CD8-positive, alpha-beta memory T cell (primary cell): Measurements from ENCODE around the gene SNRPA. TPM values are rescaled to one million over a fixed set of nuclear protein-coding genes. Genes with fewer than 3 reads are reported as not detected.

Experiments used
- CTCF ChIA-PET: fragments of 350-600 bp; sonication (Branson Sonifier 250); formaldehyde crosslinking; loops from one replicate; lab custom pipeline; 2021; ENCODE audit warnings: antibody characterized with exemption; lab: Charles Lee
- POLR2A ChIA-PET: fragments of 350-600 bp; sonication (Branson Sonifier 250); formaldehyde crosslinking; loops from one replicate; lab custom pipeline; 2021; ENCODE audit warnings: antibody characterized with exemption; lab: Charles Lee
- DNase-seq, 5 donors: peaks; one replicate each; pipeline versions ENCODE4 v3.0.0 to v3.0.0-alpha.2; 2020 to 2022; ENCODE audit warnings: mixed read lengths in 1 of 5
- H3K27ac ChIP-seq: one replicate; pipeline ENCODE4 v1.7.0; 2013; ENCODE audit warnings: low read depth, mild to moderate bottlenecking, low read length, moderate library complexity
- H3K27me3 ChIP-seq: 2 replicates; pipeline ENCODE4 v1.7.0; 2013; ENCODE audit warnings: low read length, mild to moderate bottlenecking; ENCODE audit not compliant: insufficient read depth, poor library complexity, severe bottlenecking
- H3K36me3 ChIP-seq: 2 replicates; pipeline ENCODE4 v1.7.0; 2013; ENCODE audit warnings: mild to moderate bottlenecking, low read length, moderate library complexity; ENCODE audit not compliant: insufficient read depth
- H3K4me1 ChIP-seq: 2 replicates; pipeline ENCODE4 v1.7.0; 2013; ENCODE audit warnings: mild to moderate bottlenecking, low read length, moderate library complexity; ENCODE audit not compliant: insufficient read depth
- H3K4me3 ChIP-seq: 2 replicates; pipeline ENCODE4 v1.7.0; 2013; ENCODE audit warnings: mild to moderate bottlenecking, low read length
- H3K9me3 ChIP-seq: 2 replicates; pipeline ENCODE4 v1.7.0; 2013; ENCODE audit warnings: mild to moderate bottlenecking, low read length
- H3K27ac Mint-ChIP-seq, 8 donors: one replicate each; pipeline ENCODE4 v1.8.0; 2020 to 2021; ENCODE audit warnings: mixed read lengths in 8 of 8, mild to moderate bottlenecking in 6 of 8, inconsistent platforms in 3 of 8, moderate library complexity in 3 of 8
- H3K27me3 Mint-ChIP-seq, 2 donors: one replicate each; pipeline ENCODE4 v1.8.0; 2020 to 2021; ENCODE audit warnings: mixed read lengths in 2 of 2, mild to moderate bottlenecking in 1 of 2, moderate library complexity in 1 of 2
- H3K36me3 Mint-ChIP-seq, 3 donors: one replicate each; pipeline ENCODE4 v1.8.0; 2020 to 2021; ENCODE audit warnings: mixed read lengths in 3 of 3, inconsistent platforms in 1 of 3, mild to moderate bottlenecking in 1 of 3
- H3K4me1 Mint-ChIP-seq, 3 donors: one replicate each; pipeline ENCODE4 v1.8.0; 2020 to 2021; ENCODE audit warnings: mixed read lengths in 3 of 3, inconsistent platforms in 1 of 3, mild to moderate bottlenecking in 1 of 3
- H3K4me3 Mint-ChIP-seq, 7 donors: one replicate each; pipeline ENCODE4 v1.8.0; 2020 to 2021; ENCODE audit warnings: mixed read lengths in 7 of 7, mild to moderate bottlenecking in 6 of 7, moderate library complexity in 4 of 7, inconsistent platforms in 2 of 7
- H3K9me3 Mint-ChIP-seq, 5 donors: one replicate each; pipeline ENCODE4 v1.8.0; 2020 to 2022; ENCODE audit warnings: mixed read lengths in 5 of 5, mild to moderate bottlenecking in 3 of 5, moderate library complexity in 2 of 5, inconsistent platforms in 1 of 5
- polyA plus RNA-seq: library from polyadenylated mRNA; unstranded; fragments of 300-500 nt; fragmentation: Illumina TruSeq; gene quantifications from one replicate; pipeline ENCODE4 v1.2.3, GENCODE V29; 2021
- total RNA-seq, 2 experiments: library from RNA; stranded (reverse); gene quantifications; one replicate each; pipeline ENCODE4 v1.2.3, GENCODE V29; 2021

The SNRPA gene
- total and polyA plus RNA-seq, 3 experiments from 2014 or later = 89.5 to 202 (median 202) TPM

DNA sequence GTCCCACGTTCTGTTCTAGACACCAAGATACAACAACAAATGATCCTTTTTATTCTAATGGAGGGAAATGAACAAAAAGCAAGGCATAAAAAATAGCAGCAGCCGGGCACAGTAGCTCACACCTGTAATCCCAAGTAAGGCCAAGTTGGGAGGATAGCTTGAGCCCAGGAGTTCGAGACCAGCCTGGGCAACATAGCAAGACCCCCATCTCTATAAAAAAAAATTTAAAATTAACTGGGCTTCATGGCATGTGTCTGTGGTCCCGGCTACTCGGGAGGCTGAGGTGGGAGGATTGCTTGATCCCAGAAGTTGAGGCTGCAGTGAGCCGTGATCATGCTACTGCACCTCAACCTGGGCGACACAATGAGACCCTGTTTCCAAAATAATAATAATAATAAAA lies 25.4 kb downstream of the SNRPA start:
- Histone ChIP-seq H3K36me3 (no peaks in the 10 kb centered on the region), H3K9me3 (no peaks in the 10 kb centered on the region), H3K27ac (peak overlapping the region; percentile 95), H3K4me1 (peaks cover 31% of the 10 kb centered on the region), H3K4me3 (no peak overlapping the region), H3K27me3 (no peaks in the 10 kb centered on the region)
- H3K9me3 Mint-ChIP-seq = no peaks in the 10 kb centered on the region
- CTCF ChIA-PET = interaction anchor here (3.1 to 3.9 kb wide), 3 partner anchors 23 to 43 kb away, joined by 18 to 38 read pairs (median 28); no protein-coding TSS in a partner anchor
- H3K27ac Mint-ChIP-seq = peak overlapping the region in 5 of 8 donors; percentile 52 to 99 (median 98)
- POLR2A ChIA-PET = interaction anchor here (2.9 to 4.1 kb wide), 2 partner anchors 23 kb away, joined by 72 to 110 read pairs; partner anchors contain the start of genes ACTMAP, EGLN2 and SNRPA
- H3K36me3 Mint-ChIP-seq = peaks cover 0 to 27% (median 5%) of the 10 kb centered on the region in 3 donors
- H3K27me3 Mint-ChIP-seq = peaks cover 0 to 1% of the 10 kb centered on the region in 2 donors
- DNase-seq = no peak
- peak overlapping the region in 4 of 7 donors; percentile 30 to 92 (median 68) for H3K4me3 Mint-ChIP-seq
- peaks cover 31 to 42% (median 31%) of the 10 kb centered on the region in 3 donors for H3K4me1 Mint-ChIP-seq

DNA sequence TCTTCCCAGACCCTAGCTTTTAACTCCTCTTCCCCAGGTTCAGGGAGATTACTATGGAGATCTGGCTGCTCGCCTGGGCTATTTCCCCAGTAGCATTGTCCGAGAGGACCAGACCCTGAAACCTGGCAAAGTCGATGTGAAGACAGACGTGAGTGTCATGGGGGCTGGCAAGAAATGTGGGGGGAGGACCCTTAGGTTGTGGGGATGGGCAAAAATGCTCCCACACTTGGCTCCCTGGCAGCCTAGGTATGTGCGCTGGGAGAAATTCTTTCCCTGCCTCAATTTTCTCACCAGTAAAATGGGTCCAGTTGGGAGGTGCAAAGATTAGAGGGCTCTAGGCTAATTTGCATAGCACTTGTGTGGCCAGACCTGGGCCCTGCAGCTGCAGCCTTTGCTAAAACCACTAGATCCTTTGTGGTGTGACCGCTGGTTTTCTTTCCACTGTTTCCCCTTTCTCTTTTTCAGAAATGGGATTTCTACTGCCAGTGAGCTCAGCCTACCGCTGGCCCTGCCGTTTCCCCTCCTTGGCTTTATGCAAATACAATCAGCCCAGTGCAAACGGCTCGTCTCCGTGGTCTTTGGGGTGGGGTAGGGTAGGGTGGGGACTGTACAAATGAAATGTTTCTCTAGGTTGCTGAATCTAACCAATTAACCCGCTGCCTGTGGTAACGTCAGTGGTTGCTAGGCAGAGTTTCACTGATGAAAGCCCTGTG lies 26.1 kb downstream of the SNRPA start:
- H3K4me3 ChIP-seq = peak overlapping the region; percentile 98
- Mint-ChIP-seq H3K27me3 (peaks cover 0 to 1% of the 10 kb centered on the region in 2 donors), H3K36me3 (peaks cover 0 to 28% (median 5%) of the 10 kb centered on the region in 3 donors), H3K27ac (peak overlapping the region; percentile 95 to 99 (median 98)), H3K4me1 (peaks cover 31 to 45% (median 34%) of the 10 kb centered on the region in 3 donors), H3K4me3 (peak overlapping the region; percentile 88 to 98 (median 92)), H3K9me3 (no peaks in the 10 kb centered on the region)
- ChIA-PET CTCF (interaction anchor here (1.0 to 3.9 kb wide), 10 partner anchors 11 to 42 kb away, joined by 4 to 38 read pairs (median 12); partner anchors contain the start of genes ACTMAP, EGLN2 and SNRPA), POLR2A (interaction anchor here (0.6 to 4.1 kb wide), 14 partner anchors 9 to 487 kb away, joined by 3 to 110 read pairs (median 7); partner anchors contain the start of genes ACTMAP, COQ8B, EGLN2 and HNRNPUL1)
- H3K9me3 ChIP-seq = no peaks in the 10 kb centered on the region
- DNase-seq = peak; percentile 78 to 94 (median 87)
- peak overlapping the region; percentile 95 for H3K27ac ChIP-seq
- peaks cover 31% of the 10 kb centered on the region for H3K4me1 ChIP-seq
- no peaks in the 10 kb centered on the region for H3K27me3 ChIP-seq
- no peaks in the 10 kb centered on the region for H3K36me3 ChIP-seq

DNA sequence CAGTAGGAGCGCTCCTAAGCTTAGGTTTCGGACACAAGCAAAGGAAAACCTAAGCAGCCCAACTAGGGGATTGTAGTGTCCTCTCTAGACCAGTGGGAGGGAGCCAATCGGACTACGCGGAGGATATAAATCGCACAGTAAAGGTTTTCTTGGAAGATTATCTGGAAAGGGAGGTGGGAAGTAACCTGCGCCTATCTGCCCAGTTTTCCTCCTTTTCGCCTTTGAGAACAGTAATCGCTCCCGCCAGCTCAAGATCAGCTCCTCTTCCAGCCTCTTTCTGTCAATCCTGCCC lies 26.6 kb downstream of the SNRPA start:
- Histone ChIP-seq H3K27ac (peak overlapping the region; percentile 95), H3K27me3 (no peaks in the 10 kb centered on the region), H3K9me3 (no peaks in the 10 kb centered on the region), H3K4me3 (peak overlapping the region; percentile 98), H3K4me1 (peaks cover 31% of the 10 kb centered on the region), H3K36me3 (no peaks in the 10 kb centered on the region)
- peak overlapping the region; percentile 95 to 99 (median 98) for H3K27ac Mint-ChIP-seq
- ChIA-PET POLR2A (interaction anchor here (0.5 to 4.1 kb wide), 18 partner anchors 9 to 486 kb away, joined by 3 to 110 read pairs (median 4); partner anchors contain the start of genes ACTMAP, C19orf47, COQ8B and EGLN2), CTCF (interaction anchor here (0.9 to 3.9 kb wide), 12 partner anchors 10 to 168 kb away, joined by 4 to 38 read pairs (median 9); partner anchors contain the start of genes ACTMAP, EGLN2 and SNRPA)
- peaks cover 0 to 32% (median 5%) of the 10 kb centered on the region in 3 donors for H3K36me3 Mint-ChIP-seq
- H3K4me1 Mint-ChIP-seq = peaks cover 33 to 46% (median 36%) of the 10 kb centered on the region in 3 donors
- peak overlapping the region; percentile 88 to 98 (median 92) for H3K4me3 Mint-ChIP-seq
- DNase-seq = no peak
- peaks cover 0 to 1% of the 10 kb centered on the region in 2 donors for H3K27me3 Mint-ChIP-seq
- H3K9me3 Mint-ChIP-seq = no peaks in the 10 kb centered on the region

DNA sequence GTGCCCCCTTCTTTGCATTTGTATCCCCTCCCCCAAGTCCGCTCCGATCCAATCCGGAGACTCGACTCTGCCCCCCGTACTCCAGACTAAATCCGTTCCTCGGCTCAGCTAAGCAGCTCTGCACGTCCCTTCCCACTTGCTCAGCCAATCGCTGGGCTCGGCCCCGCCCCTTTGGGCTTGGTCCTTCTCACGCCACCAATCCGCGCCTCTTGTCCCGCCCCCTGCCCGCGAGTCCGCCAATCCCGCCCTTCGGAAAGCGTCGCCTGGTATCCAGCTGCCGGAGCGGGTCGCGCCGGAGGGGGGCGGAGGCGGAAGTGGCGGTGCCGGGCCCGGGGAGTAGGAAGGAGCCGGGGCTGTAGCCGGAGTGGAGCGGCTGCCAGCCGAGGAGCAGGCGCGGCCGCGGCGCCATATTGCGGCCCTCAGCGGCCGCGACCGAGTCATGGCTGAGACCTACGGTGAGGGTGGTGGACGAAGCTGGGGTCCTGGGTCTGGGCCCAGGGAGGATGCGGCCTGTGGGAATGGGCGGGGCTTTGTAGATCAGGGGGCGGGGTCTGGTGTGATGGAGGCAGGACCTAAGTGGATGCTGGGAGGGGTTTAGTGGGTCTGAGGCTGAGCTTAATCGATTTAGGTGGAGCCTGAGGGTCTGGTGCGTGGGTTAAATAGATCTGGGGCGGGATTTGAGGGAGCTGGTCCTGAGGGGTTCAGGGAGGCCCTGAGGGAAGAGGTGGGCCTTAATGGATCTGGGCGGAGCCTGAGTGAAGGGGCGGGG lies 27.1 kb downstream of the SNRPA start, which contains the start of gene RAB4B:
RAB4B (plus strand) TSS at position 311 of the 769 bp plus-strand sequence; CDS start at position 440, 129 bp downstream.
- peaks cover 33 to 46% (median 36%) of the 10 kb centered on the region in 3 donors for H3K4me1 Mint-ChIP-seq

DNA sequence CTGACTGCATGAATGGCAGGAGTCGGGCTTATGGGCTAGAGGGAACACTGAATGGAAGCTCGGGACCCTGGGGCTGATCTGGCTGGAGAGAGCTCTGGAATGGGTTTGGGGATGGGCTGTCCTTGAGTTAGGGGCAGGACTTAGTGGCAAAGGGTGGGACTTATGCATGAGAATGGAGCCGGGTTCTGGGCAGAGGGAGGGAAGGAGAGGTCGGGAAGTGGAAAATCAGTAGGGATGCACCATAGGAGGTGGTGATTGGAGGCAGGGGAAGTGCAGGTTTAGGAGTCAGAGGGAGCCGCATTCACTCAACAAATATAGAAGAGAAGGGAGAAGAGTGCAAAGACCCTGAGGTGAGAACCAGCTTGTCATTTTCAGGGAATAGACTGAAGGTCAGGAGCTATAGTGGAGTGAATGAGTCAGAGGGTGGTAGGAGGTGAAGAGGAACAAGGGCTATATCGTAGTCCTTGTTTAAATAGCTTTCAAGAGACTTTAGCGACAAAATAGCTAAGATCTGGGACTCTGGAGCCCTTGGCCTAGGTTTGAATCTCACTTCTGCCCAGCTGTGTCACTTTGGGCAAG lies 27.8 kb downstream of the SNRPA start:
- Mint-ChIP-seq H3K36me3 (peaks cover 0 to 40% (median 5%) of the 10 kb centered on the region in 3 donors), H3K27ac (peak overlapping the region; percentile 95 to 99 (median 98)), H3K27me3 (peaks cover 0 to 1% of the 10 kb centered on the region in 2 donors), H3K4me3 (peak overlapping the region; percentile 88 to 98 (median 92)), H3K9me3 (no peaks in the 10 kb centered on the region), H3K4me1 (peaks cover 35 to 46% (median 36%) of the 10 kb centered on the region in 3 donors)
- Histone ChIP-seq H3K36me3 (no peaks in the 10 kb centered on the region), H3K4me3 (peak overlapping the region; percentile 98), H3K9me3 (no peaks in the 10 kb centered on the region), H3K27ac (peak overlapping the region; percentile 95), H3K27me3 (no peaks in the 10 kb centered on the region), H3K4me1 (peaks cover 31% of the 10 kb centered on the region)
- POLR2A ChIA-PET = interaction anchor here (0.6 to 4.1 kb wide), 13 partner anchors 8 to 431 kb away, joined by 3 to 110 read pairs (median 5); partner anchors contain the start of genes ACTMAP, C19orf47, COQ8B and EGLN2
- no peak for DNase-seq
- CTCF ChIA-PET = interaction anchor here (0.9 to 3.9 kb wide), 14 partner anchors 9 to 175 kb away, joined by 4 to 38 read pairs (median 8); partner anchors contain the start of genes ACTMAP, EGLN2 and SNRPA

More for the DNA sequence above, 27.1 kb downstream of the SNRPA start, which contains the start of gene RAB4B:
- Histone ChIP-seq H3K4me1 (peaks cover 31% of the 10 kb centered on the region), H3K27ac (peak within 1 kb of the TSS; percentile 95), H3K4me3 (peak within 1 kb of the TSS; percentile 98), H3K27me3 (no peaks in the 10 kb centered on the region), H3K36me3 (no peaks in the 10 kb centered on the region), H3K9me3 (no peaks in the 10 kb centered on the region)
- POLR2A ChIA-PET = interaction anchor here (0.5 to 4.1 kb wide), 19 partner anchors 8 to 486 kb away, joined by 3 to 110 read pairs (median 5); partner anchors contain the start of genes ACTMAP, C19orf47, COQ8B and EGLN2
- Mint-ChIP-seq H3K4me3 (peak within 1 kb of the TSS; percentile 88 to 98 (median 92)), H3K27ac (peak within 1 kb of the TSS; percentile 95 to 99 (median 98)), H3K36me3 (peaks cover 0 to 36% (median 5%) of the 10 kb centered on the region in 3 donors), H3K27me3 (peaks cover 0 to 1% of the 10 kb centered on the region in 2 donors), H3K9me3 (no peaks in the 10 kb centered on the region)
- peak; percentile 100 for DNase-seq
- CTCF ChIA-PET = interaction anchor here (0.9 to 3.9 kb wide), 15 partner anchors 10 to 174 kb away, joined by 4 to 38 read pairs (median 7); partner anchors contain the start of genes ACTMAP, EGLN2 and SNRPA

DNA sequence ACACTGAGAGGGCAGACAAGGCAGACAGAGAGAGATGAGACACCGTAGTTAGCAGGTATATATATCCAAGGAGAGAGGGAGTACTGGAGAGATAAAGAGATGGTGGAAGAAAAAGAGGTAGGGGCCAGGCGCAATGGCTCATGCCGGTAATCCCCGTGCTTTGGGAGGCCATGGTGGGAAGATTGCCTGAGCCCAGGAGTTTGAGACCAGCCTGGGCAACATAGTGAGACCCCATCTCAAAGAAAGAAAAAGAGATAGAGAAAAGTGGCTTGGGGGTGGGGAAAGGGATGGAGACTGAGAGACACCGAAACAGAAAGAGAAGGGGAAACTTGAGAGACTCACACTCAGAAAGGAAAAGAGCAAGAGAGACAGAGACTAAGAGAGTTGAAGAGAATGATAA lies 29.6 kb downstream of the SNRPA start:
- CTCF ChIA-PET = no interaction called here
- H3K27ac ChIP-seq = no peak overlapping the region

More for the DNA sequence above, 29.6 kb downstream of the SNRPA start:
- Histone ChIP-seq H3K4me3 (no peak overlapping the region), H3K27me3 (no peaks in the 10 kb centered on the region), H3K4me1 (peaks cover 31% of the 10 kb centered on the region), H3K36me3 (peaks cover 2% of the 10 kb centered on the region), H3K9me3 (no peaks in the 10 kb centered on the region)
- peak overlapping the region in 7 of 8 donors; percentile 5 to 78 (median 68) for H3K27ac Mint-ChIP-seq
- H3K36me3 Mint-ChIP-seq = peaks cover 0 to 49% (median 5%) of the 10 kb centered on the region in 3 donors
- H3K27me3 Mint-ChIP-seq = peaks cover 0 to 1% of the 10 kb centered on the region in 2 donors
- no peak for DNase-seq
- H3K4me1 Mint-ChIP-seq = peaks cover 35 to 46% (median 36%) of the 10 kb centered on the region in 3 donors
- no peaks in the 10 kb centered on the region for H3K9me3 Mint-ChIP-seq
- POLR2A ChIA-PET = interaction anchor here (0.6 kb wide), 1 partner anchor 9 kb away, joined by 3 read pairs; no protein-coding TSS in a partner anchor
- peak overlapping the region in 3 of 7 donors; percentile 28 to 58 (median 45) for H3K4me3 Mint-ChIP-seq
